NCI-H1092 (cell line): ENCODE measurements around the gene SFN.
"Not testable (repeated sequence)": the region's sequence is repeated elsewhere in the genome, so short reads cannot be mapped to it uniquely, and the experiment has no call there.

Experiments
- DNase-seq: peaks from one replicate; lab custom pipeline; 2025; lab: John Stamatoyannopoulos, UW

The SFN gene

DNA sequence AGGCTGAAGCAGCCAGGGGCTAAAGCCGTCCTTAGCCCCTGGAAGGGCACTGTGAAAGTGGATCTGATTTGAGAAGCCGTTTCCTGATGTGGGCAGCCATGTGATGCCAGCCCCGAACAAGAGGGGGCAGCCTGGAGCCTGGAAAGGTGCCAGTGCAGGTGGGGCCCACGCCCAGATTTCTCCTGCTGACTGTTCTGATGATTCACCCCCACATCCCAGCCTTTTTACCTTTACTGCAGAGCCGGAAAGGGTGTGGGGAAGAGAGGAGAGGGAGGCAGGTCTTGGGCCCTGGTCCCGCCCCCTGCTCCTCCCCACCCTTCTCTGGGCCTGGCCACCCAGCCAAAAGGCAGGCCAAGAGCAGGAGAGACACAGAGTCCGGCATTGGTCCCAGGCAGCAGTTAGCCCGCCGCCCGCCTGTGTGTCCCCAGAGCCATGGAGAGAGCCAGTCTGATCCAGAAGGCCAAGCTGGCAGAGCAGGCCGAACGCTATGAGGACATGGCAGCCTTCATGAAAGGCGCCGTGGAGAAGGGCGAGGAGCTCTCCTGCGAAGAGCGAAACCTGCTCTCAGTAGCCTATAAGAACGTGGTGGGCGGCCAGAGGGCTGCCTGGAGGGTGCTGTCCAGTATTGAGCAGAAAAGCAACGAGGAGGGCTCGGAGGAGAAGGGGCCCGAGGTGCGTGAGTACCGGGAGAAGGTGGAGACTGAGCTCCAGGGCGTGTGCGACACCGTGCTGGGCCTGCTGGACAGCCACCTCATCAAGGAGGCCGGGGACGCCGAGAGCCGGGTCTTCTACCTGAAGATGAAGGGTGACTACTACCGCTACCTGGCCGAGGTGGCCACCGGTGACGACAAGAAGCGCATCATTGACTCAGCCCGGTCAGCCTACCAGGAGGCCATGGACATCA is at the start of gene SFN:
Gene SFN, plus strand, starts transcription at position 369 of the 904 bp plus-strand sequence. Its CDS starts 64 bp downstream, at position 433.
- peak; percentile 23 for DNase-seq

DNA sequence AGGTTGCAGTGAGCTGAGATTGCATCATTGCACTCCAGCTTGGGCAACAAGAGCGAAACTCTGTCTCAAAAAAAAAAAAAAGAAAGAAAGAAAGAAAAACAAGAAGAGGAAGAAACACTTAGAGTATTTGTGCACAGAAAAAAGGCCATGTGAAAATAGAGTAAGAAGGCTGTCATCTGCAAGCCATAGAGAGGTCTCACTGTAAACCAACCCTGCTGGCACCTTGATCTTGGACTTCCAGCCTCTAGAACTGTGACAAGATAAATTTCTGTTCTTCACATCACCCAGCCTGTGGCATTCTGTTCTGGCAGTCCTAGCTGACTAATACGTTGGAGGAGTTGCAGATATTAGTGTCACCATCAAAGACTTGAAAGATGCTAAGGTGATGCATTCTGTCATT is 48.6 kb upstream of the SFN start:
- DNase-seq, result no peak

DNA sequence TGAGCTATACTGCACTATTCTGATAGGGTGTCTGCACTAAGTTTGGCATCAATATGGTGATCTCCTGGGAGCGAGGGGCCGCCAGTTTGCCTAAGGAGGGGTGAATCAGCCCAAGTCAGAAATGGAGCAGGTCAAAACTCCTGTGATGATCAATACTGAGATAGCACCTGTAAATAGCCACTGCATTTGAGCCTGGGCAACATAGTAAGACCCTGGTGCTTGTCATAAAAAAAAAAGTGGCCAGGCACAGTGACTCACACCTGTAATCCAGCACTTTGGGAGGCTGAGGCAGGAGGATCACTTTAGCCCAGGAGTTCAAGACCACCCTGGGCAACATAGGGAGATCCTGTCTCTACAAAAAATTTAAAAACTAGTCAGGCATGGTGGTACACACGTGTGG is 48.1 kb upstream of the SFN start:
- no peak for DNase-seq

DNA sequence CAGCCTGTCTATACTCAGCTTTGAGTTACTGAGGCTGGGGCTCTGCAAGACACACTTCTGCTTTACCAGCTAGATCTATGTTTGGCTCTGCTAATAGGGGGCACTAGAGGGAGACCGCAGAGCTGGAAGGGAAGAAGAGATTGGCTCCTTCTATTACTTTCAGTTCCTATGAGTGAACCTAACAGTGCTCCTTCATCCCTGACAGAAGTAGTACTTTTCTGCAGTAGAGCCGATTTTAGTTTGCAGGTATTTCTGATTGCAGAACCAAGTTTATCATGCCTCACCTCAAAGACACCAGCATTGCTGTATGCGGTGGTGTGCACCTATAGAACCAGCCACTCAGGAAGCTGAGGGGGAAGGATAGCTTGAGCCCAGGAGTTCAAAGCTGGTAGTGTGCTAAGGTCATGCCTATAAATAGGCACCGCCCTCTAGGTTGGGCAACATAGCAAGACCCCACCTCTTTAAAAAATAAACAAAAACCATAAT is 42.1 kb upstream of the SFN start:
- no peak for DNase-seq

DNA sequence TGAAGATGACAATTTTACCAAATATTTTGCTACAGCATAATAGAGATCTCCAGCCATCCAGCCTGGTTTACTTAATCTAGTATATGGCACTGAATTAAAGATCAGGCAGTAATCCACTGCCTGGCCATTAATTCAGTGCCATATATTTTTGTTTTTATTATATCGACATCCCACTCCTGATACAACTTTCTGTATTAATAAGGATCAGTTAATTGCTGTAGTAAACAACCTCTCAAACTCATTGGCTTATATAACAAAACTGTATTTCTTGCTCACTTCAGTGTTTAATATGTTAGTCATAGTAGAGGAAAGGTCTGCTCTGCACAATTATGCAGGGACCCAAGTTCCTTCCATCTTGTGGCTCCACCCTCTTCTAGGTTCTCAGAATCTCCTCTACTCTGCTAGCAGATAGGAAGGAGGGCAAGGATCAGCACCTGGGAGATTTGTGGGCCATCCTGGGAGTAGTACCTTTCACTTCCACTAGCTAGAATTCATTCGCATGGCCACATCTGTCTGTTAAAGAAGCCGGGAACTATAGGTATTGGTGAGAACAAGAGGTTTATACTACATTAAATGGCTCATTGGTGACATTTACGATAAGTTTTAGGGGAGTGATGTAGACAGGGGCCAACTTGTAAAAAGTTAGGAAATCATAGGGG is 40.1 kb upstream of the SFN start:
- no peak for DNase-seq

DNA sequence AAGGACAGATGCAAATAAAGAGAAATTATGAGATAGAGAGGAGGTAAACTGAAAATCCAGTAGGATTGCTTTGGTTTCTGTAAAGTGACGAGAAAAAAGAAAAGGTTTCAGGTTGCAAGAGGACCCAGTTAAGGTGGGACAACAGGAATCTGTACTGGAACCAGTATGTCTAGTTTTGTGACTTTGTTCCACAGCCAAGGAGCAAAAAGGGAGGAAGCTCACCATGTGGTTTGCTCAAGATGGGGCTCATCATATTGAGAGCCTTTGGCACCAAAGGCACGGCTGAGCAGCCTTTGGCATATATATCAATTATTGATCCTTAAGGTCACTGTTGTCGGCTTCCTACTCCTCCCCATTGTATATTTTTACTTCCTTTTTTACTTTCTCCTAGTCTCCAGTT is 38.2 kb upstream of the SFN start:
- no peak for DNase-seq

DNA sequence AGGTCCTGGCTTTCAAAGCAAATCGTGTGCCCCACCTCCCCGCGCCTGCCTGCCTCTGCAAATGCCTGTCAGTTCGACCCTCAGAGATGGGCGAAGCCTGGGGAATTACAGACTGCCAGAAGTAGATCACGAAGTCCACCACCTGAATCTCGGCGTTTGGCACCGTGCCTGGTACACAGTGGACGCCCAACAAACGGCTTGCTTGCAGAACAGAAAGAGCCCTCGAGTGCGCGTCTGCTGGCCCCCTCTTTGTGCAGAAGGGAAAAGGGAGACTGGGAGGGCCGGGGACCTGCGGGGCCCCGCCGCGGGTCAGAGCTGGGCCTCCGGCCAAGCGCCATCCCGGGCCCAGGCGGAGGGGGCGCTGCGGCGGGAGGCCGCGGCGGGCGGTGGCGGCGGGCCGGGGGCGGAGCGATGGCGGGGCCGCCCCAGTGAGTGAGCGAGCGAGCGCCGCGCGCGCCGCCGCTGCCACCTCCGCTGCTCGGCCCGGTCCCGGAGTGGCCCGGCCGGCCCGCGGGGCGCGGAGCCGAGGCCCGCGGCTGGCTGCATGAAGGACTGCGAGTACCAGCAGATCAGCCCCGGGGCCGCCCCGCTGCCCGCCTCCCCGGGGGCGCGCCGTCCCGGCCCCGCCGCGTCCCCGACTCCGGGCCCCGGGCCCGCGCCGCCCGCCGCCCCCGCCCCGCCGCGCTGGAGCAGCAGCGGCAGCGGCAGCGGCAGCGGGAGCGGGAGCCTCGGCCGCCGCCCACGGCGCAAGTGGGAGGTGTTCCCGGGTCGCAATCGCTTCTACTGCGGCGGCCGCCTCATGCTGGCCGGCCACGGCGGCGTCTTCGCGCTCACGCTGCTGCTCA is 36.5 kb upstream of the SFN start, which contains the start of gene ZDHHC18:
Gene ZDHHC18, plus strand, starts transcription at position 428 of the 845 bp plus-strand sequence. Its CDS starts 117 bp downstream, at position 545.
- peak; percentile 64 for DNase-seq

DNA sequence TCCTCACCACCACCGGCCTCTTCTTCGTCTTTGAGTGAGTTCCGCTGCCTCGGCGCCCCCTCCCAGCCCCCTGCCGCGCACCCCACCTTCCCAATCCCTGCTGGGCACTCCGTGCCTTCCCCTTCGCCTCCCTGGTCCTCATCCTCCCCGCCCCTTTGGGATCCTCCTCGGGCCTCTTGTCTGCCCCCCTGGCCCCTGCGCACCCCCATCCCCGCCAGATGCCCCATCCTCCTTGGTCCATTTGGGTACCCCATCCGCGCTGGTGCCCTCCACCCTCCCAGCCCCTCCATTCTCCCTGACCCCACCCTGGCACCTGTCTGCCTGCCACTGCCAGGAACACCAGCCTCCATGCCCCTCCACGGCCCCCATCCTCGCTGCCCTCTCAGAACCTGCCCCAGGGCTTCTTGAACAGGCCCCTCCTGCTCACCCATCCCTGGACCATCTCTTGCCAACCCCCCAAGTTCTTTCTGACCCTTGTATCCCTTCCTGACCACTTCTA is 35.8 kb upstream of the SFN start:
- DNase-seq, result no peak

DNA sequence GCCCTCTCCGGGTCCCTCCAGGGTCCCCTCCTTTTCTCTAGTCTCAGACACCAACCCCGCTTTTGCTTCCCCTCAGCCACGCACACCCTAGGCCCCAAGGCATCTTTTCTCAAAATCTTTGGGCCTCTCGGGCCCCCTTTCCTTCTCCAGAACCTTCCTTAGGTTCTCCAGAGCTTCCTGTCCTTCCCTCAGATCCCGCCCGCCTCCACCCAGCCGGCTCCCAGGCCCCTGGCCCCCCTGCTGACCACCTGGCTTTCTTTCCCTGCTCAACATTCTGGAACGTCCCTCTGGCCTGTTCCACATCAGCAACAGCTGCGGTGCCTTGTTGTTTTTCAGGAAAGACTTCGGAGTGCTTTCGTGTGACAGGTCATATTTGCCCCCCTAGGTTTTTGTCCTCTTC is 35.3 kb upstream of the SFN start:
- no peak for DNase-seq

DNA sequence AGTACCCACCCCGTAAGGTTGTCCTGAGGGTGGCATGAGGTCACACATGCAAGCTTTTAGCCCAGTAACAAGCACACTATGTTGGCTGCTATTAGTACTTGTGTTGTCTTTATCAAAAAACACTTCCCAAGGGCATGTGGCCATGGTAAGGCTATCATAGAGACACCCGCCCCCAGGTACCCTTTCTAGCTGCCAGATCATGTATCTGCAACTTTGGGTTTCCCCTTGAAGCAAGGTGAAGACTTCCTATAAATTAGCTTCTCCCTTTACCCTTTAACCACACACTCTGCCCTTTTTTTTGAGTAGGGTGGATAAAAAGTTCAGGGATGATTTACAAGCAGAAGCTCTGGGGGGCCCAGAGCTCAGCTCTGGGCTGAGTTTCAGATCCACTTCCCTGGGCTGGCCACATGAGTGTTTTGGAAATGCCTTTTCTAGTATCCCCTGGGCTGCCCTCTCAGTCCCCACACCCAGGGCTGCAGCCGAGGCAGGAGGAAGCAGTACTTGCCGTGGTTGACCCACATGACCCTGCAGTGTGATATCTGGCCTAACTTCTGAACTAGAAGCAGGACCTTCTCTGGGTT is 34.4 kb upstream of the SFN start:
- DNase-seq, result no peak

DNA sequence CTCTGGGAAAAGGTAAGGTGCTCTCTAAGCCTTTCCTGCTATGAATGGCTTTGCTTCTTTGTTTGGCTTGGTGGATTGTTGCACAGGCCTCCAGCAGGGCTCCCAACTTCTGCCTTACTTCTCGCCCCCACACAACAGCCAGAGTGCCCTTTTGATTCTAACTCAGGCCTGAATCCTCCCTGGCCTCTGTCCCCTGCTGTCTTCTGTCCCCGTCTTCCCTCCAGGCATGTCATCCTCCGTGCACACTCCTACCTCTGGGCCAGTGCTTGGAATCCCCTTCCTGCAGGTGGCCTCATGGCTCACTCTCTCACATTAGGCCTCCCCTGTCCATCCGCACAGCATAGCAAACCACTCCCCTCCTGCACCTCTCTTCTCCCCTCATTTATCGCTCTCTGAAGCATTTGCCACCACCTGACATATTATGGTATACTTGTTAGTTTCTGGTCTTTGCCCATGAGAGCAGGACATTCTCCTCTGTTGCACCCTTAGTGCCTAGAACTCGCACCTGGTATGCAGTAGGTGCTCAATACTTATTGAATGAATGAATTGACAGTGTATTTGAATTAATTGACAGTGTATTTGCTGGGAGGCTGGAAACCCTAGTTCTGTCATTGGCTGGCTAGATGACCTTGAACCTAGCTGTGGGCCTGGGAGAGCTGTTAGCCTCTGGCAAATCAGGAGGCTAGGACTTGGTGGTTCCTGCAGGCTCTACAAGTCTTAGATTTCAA is 33.6 kb upstream of the SFN start:
- no peak for DNase-seq

DNA sequence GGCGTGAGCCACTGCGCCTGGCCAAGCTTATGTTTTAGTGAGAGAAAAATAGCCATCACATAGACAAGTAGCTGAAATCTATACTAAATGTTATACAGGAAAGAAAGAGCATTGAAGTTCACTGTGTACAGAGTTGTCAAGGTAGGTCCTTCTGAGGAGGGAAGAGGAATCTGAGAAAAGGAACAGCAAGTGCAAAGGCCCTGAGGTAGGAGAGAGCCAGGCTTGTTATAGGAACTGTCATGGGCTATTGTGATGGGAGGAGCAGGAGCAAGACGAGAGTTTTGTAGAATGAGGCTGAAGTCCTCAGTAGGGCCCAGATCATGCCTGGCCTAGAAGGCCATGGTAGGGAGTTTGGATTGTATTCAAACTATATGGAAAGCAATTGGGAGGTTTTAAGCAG is 31.9 kb upstream of the SFN start:
- DNase-seq, result no peak

DNA sequence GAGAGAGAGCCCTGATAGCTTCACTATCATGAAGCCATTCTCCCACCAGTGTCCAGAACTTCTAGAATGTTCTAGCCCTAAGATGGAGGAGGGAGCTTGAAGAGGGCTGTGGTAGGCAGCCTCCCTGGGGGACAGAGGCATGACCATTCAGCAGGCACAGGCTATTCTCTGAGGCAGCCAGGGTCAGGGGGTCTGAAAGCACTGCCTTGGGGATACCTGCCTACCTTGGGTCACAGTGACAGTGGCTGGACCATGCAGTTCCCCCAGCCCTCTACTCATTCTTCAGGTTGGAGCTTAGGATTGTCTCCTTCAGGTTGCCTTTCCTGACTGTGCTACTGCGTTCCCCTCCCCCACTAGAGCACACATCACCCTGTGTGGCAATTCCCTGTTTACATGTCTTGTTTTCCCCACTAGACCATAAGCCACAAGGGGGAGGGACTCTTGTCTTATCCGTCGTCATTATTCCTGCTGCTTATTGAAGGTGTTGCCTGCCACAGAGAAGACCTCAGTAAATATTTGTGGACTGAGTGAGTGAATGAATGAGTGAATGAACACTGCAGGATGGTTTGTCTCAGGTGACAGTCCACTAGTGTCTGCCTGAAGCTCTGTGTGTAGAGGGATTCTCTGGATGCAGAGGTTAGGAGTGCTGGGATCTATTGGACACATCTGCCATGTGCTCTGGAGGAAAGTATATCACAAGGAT is 31.3 kb upstream of the SFN start:
- DNase-seq, result no peak

DNA sequence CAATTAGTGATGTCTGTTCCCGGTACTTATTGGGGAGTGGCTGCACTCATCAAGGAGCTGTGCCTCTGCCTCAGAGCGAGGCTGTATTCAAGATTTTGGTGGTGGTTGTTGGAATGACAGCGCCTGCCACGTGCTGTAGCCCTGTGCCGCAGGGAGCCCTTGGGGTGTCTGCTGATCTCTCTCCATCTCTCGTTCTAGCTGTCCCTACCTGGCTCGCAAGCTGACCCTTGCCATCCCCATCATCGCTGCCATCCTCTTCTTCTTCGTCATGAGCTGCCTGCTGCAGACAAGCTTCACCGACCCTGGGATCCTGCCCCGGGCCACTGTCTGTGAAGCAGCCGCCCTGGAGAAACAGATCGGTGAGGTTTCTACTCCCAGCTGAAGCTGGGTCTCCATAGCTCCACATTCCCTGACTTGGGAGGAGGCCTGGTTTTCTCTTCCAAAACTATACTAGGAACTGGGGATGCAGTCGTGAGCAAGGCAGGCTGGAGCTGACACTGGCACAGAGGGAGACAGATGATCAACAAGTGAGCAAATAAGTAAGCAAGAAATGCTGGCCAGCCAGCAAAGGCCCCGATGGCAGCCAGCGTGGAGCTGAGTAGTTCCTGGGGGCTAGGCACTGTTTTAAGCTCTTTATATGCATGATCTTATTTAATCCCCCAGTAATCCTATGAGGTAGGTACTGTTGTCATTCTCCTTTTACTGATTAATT is 30.5 kb upstream of the SFN start:
- no peak for DNase-seq

DNA sequence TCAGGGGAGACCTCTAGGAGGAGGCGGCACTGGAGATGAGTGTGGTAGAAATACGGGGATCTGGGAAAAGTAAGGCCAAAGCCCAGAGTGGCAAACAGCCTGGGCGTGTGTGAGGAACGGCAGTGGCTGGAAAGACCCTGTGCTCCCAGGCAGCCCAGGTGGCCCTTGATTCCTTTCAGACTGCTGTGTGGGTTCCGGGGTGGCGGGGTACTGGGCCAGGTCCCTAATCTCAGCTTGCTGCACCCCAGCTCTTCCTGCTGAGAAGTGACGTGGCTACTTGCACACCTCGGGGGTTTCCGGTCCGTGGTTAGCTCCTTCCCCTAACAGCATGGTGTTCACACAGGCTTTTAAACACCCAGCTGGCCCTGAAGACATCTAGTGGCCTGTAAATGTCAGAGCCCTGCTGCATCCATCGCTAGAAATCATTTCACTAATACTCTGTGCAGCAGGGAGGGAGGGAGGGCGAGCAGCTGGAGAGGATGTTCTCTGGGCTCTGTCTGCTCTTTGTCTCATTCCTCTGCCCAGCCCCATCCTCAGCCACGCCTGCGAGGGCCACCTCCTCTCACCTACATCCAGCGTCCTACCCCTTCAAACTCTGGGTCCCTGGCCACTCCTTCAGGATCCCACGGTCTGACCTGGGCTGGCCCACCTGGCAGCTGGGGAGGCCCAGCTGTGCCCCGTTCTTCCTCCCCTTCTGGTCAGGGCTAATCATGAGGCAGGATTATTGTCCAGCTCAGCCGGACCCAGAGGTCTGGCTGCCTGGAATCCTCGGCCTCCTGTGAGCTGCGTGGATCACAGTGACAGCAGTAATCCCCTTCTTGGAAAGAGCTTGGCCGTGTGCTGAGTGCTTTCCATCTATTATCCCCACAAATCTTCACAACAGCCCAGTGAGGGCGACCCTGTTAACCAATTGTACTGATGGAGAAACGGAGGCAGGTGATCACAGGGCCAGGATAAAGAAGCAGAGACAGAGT is 29.2 kb upstream of the SFN start:
- no peak for DNase-seq

DNA sequence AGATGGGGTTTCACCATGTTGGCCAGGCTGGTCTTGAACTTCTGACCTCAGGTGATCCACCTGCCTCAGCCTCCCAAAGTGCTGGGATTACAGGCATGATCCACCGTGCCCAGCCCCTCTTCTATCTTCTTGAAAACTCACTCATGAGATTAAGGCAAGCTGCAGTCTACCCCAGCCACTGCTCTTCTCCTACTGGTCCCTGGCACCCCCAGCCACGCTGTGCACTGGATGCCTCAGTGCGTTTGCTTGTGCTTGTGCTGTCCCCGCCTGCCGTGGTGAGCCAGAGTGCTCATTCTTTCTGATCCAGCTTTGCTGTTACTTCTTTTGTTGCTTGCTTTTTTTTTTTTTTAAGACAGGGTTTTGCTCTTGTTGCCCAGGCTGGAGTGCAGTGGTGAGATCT is 25.3 kb upstream of the SFN start:
- not testable (repeated sequence) for DNase-seq

DNA sequence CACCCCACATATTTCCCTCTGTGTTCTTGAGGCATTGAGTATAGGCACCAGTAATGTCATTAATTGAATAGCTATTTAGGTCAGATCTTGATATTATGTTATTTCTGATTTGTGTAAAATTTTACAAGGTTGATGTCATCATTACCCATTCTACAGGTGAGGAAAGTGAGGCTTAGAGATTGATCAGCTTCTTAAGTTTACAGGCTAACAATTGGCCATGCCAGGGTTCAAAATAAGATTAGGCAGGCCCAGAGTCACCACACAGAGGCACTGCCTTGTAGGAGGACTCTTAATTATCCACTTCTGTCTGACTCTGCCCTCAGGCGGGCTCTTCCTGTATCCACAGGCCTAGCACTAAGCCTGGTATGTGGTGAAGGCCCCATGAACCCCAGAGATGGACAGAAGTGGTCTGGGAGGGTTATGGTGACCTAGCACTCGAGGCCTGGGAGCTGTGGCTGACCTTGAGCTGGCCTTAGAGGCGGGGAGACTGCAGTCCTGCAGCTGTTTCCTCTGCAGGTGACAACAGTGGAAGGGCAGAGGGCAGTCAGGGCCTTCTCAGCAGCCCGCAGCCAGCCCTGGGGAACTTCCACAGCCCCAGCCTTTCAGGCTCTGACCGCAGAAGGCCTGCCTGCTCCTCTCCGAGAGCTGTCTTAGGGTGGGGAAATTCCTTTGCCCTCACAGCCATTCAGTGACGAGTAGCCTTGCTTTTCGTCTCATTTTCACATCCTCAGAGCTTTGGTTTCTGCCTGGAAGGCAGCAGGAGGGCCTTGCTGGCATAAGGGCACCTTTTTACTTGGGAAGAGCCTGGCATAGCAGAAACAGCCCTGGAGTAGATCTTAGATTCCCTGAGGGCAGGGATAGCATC is 24.2 kb upstream of the SFN start:
- no peak for DNase-seq

DNA sequence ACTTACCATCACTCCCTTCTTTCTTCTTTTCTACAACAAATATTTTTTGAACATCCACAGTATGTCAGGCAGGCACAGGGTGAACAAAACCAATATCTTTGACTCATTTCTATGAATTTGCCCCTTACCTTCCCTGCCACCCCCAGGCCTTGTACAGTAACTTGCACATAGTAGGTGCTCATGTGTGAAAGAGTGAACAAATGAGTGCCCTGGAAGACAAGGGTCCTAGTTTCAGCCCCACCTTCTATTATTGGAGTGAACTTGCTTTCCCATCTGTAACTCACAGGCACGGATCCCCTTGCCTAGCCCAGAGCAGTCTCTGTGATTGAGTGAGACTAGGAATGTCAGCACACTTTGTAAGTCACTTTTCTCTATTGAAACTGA is 23.6 kb upstream of the SFN start:
- no peak for DNase-seq
